ENCODE results near the gene CPA5.
"Not testable (repeated sequence)": the region's sequence is repeated elsewhere in the genome, so short reads cannot be mapped to it uniquely, and the experiment has no call there.

CPA5 gene

GRCh38 chr7:130344271-130344866 lies at the start of gene CPA5:
Gene CPA5, plus strand, starts transcription at chr7:130344816. Its CDS starts 1,670 bp downstream, at chr7:130346486.
- DNase-seq: no peak

GRCh38 chr7:130296221-130296951 lies 48.2 kb upstream of the CPA5 start:
- DNase-seq: no peak

DNA sequence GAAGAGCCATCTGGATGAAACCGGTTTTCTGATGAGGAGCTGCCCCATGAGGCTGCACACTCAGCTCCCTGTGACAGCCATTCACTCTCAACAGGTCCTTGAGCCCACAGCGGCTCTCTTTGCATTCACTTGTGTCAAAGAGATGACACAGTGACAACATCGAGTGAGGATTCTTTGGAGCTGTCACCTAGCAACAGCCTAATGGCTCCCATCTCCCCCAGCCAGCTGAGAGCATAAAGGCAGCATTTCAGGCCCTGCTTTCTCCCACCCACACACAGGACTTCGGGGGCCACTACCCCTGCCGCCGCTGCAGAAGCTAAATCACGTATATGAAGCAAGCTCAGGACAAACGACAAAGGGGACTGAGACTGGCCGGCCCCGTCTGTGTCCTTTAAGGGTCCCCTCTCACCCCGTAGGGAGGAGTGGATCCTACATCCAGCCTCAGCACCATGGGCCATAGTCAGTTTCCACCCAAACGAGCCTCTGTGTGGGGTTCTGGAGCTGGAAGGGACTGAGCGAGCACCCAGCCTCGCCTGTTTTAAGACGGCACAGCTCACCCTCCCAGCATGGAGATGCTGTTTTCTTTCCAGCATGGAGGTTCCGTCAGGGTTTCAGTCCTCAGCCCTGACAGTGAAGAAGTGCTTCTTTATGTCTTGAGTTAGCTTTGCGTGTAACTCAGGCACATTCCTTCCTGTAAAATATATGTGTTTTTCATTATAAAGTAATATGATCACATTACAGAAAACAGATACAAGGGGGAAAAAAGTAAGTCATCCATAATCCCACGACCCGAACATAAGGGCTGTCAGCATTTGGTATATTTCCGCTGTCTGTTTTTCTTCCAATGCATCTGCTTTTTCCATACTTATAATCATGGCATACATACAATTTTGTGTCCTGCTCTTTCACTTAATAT lies 46.7 kb upstream of the CPA5 start:
- DNase-seq: no peak

- DNase-seq: no peak
Observed at GRCh38 chr7:130298544-130299326, 45.9 kb upstream of the CPA5 start.

DNA sequence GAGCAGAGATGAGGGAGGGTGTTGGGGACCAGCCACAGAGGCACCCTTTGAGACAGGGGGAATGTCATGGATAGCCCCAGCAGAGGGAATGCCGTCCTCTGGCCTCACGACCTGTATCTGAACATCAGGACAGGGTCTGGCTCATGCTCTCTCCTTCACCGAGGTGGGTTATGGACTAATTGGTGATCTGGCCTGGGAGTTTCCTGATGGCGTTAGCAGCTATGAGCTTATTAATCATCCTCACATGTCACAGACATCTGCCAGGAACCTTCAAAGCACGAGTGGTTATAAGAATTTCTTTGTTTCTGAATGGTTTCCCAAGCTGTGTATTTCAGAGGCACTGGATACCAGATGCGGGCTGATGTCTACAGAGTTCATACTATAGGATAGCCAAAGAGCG lies 44.8 kb upstream of the CPA5 start:
- DNase-seq: no peak

DNA sequence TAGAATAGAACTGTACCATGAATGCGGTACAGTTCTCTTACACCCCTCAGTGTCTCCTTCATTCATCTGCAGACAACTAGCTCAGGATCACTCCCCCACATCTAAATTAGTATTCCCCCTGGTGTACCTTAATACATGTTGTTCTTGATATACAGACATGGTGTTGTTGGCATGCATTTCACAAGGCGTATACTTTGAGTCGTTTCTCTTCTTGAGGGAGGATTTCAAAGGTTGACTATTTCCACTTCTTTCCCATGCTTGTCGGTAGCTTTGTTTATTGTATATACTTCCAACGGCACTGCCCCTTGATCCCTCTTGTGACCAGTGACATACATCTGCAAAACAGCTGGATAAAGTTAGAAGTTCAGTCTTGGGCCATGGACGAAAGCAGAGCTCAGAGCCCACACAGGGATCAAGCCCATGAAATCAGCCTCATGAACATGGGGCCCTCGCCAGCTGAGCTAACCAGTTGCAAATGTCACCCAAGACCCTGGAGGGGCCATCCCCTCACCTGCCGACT lies 43.1 kb upstream of the CPA5 start:
- DNase-seq: no peak

- DNase-seq: no peak
Observed at GRCh38 chr7:130302649-130303048, 42.0 kb upstream of the CPA5 start.

GRCh38 chr7:130303127-130303526 lies 41.5 kb upstream of the CPA5 start:
- DNase-seq: no peak

DNA sequence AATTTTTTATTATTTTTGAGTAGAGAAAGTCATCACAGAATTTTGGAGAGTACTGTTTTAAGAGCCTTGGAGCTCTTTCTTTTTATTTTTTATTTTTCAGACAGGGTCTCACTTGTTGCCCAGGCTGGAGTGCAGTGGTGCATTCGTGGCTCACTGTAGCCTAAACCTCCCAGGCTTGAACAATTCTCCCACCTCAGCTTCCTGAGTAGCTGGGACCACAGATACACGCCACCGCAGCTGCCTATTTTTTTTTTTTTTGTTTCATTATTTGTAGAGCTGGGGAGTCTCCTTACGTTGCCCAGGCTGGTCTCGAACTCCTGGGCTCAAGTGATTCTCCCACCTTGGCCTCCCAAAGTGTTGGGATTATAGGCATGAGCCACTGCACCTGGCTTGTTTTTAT lies 41.1 kb upstream of the CPA5 start:
- no peak for DNase-seq

GRCh38 chr7:130303982-130304381 lies 40.6 kb upstream of the CPA5 start:
- no peak for DNase-seq

- DNase-seq: no peak
Observed at GRCh38 chr7:130304878-130305277, 39.7 kb upstream of the CPA5 start.

GRCh38 chr7:130305433-130306042 lies 39.1 kb upstream of the CPA5 start:
- DNase-seq: no peak

DNA sequence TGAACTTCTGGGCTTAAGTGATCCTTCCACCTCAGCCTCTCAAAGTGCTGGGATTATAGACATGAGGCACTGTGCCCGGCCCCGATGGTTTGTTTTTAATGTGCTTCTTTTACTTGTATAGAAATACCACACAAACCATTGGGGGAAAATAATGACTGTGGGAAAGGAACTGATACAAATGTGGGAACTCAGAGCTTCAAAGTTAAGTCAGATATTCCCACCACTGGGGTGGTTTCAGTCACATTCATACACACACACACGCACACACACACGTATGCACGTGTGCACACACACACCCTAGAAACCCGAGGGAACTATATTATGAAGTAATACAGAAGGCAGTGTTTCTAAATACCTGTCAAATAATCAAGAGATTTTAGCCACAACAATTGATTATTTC lies 34.6 kb upstream of the CPA5 start:
- no peak for DNase-seq

DNA sequence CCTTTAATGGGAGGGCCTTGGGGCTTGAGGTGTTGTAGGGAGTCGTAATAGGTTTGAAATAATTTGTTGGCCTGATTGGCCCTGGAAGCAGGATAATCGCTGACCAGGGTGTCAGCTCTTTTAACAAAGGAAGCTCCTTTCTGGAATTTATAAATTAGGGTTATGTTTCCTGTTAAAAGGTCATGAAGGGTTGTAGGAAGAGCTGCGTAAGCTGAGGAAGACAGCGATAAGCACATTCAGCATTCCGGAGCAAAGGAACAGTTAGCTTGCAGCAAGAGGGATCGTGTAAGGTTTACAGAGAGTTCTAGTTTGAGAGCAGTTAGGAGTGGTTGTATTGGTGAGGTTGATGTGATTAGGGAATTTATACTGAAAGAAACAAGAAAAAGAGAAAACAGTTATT lies 30.3 kb upstream of the CPA5 start:
- no peak for DNase-seq

DNA sequence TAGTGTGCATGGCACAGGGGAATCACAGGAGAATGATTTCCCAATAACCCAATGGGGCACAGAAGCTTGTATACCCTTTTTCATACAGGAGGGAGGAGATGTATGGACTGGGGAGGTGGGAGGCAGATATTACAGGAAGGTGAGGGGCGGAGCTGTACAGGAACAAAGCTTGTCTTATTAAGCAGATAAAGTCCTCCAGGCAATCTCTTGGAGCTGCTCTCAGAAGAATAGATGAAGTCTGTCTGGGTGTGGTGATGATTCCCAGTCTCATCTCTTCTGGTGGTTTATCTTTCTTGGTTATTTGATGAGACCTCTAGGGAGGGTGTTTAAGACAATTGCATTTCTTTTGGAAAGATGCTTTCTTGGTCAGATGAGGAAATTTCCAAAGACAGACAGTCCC lies 25.1 kb upstream of the CPA5 start:
- DNase-seq: no peak

GRCh38 chr7:130321542-130322229 lies 22.9 kb upstream of the CPA5 start:
- DNase-seq: not testable (repeated sequence)

GRCh38 chr7:130322615-130323014 lies 22.0 kb upstream of the CPA5 start:
- DNase-seq: no peak

DNA sequence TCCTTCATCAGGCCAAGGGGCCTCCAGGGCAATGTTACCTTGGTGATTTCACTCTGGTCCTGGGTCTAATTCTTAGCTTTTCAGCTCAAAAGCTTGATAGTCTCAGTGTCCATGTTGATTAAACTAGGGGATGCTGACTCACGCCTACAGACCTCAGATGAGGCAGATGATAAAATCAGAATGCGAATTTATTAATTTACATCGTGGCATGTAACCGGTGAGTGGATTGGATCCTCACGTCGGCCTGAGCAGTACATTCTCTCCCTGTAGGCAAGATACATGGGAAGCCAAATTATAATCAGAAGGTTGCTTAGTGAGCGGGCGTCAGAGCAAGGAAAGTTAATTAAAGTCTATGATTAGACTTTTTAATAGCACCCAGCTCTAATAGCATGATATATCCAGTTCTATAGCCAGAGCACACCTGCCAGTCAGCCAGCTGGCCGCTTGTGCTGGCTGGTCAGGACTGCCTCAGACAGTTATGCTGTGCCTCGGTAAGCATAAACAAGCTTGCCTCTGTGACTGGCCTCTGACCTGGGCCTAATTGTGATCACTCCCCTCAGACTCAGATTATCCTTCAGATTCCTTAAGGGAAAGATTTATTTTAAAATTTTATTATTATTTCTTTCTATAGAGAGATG lies 20.2 kb upstream of the CPA5 start:
- DNase-seq: no peak

DNA sequence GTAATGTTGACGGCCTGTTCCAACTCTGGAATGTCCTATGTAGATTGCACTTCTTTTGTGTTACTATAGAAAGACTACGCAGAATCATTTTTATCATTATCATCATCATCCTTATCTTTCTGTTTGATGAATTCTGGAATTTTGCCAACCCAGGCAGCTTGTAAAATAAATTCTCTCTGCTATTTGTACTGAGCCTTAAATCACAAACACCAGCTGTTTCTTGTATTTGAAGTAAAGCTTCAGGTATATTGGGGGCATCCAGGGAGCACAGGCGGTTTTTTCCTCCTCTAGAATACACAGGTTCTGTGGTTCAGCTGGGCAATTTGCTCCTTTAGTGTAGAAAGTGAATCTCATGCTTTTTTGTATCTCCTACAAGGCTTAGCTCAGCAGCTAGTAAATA lies 14.9 kb upstream of the CPA5 start:
- no peak for DNase-seq

- DNase-seq: no peak
Observed at GRCh38 chr7:130332259-130333053, 12.2 kb upstream of the CPA5 start.
